ENCODE results near the gene XIRP1. TPM values are rescaled to one million over a fixed set of nuclear protein-coding genes. Genes with fewer than 3 reads are reported as not detected.

Gene XIRP1
- total and polyA plus RNA-seq, 2 experiments from 2014 or later: not detected

DNA sequence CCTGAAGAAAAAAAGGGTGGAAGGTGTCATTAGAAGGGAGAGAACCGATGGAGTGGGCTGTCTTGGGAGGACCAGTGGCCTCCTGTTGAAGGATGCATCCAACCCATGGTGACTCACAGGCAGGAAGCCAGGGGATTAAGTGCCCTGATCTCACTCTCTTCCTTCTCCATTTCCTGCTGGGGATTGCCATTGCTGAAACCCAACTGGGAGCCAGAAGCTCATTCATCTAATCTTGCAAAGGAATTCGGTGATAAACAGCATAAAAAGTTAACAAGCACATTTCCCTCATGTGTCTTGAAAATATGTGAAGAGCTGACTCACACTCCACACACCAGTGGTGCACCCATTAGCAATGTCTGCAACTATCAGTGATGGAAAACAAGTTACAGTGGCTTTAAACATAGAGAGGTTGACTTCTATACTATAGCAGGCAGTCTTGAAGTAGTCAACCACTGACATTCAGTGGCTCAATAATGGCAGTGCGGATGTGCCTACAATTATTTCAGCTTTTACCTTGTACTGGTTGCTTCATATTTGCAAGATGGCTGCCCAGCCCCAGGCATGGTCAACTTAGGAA, 26.2 kb downstream of the XIRP1 start (continued):
- TF ChIP-seq, protein P1, sequence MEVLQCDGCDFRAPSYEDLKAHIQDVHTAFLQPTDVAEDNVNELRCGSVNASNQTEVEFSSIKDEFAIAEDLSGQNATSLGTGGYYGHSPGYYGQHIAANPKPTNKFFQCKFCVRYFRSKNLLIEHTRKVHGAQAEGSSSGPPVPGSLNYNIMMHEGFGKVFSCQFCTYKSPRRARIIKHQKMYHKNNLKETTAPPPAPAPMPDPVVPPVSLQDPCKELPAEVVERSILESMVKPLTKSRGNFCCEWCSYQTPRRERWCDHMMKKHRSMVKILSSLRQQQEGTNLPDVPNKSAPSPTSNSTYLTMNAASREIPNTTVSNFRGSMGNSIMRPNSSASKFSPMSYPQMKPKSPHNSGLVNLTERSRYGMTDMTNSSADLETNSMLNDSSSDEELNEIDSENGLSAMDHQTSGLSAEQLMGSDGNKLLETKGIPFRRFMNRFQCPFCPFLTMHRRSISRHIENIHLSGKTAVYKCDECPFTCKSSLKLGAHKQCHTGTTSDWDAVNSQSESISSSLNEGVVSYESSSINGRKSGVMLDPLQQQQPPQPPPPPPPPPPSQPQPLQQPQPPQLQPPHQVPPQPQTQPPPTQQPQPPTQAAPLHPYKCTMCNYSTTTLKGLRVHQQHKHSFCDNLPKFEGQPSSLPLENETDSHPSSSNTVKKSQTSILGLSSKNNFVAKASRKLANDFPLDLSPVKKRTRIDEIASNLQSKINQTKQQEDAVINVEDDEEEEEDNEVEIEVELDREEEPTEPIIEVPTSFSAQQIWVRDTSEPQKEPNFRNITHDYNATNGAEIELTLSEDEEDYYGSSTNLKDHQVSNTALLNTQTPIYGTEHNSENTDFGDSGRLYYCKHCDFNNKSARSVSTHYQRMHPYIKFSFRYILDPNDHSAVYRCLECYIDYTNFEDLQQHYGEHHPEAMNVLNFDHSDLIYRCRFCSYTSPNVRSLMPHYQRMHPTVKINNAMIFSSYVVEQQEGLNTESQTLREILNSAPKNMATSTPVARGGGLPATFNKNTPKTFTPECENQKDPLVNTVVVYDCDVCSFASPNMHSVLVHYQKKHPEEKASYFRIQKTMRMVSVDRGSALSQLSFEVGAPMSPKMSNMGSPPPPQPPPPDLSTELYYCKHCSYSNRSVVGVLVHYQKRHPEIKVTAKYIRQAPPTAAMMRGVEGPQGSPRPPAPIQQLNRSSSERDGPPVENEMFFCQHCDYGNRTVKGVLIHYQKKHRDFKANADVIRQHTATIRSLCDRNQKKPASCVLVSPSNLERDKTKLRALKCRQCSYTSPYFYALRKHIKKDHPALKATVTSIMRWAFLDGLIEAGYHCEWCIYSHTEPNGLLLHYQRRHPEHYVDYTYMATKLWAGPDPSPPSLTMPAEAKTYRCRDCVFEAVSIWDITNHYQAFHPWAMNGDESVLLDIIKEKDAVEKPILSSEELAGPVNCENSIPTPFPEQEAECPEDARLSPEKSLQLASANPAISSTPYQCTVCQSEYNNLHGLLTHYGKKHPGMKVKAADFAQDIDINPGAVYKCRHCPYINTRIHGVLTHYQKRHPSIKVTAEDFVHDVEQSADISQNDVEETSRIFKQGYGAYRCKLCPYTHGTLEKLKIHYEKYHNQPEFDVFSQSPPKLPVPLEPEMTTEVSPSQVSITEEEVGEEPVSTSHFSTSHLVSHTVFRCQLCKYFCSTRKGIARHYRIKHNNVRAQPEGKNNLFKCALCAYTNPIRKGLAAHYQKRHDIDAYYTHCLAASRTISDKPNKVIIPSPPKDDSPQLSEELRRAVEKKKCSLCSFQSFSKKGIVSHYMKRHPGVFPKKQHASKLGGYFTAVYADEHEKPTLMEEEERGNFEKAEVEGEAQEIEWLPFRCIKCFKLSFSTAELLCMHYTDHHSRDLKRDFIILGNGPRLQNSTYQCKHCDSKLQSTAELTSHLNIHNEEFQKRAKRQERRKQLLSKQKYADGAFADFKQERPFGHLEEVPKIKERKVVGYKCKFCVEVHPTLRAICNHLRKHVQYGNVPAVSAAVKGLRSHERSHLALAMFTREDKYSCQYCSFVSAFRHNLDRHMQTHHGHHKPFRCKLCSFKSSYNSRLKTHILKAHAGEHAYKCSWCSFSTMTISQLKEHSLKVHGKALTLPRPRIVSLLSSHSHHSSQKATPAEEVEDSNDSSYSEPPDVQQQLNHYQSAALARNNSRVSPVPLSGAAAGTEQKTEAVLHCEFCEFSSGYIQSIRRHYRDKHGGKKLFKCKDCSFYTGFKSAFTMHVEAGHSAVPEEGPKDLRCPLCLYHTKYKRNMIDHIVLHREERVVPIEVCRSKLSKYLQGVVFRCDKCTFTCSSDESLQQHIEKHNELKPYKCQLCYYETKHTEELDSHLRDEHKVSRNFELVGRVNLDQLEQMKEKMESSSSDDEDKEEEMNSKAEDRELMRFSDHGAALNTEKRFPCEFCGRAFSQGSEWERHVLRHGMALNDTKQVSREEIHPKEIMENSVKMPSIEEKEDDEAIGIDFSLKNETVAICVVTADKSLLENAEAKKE (CRISPR knock-in tag; IDR thresholded peaks at IDR 0.05): no peak
- no peak for TF ChIP-seq POLR2AphosphoS5 (IDR thresholded peaks at IDR 0.05; ENCODE audit: low read depth)
- TF ChIP-seq ZNF114 (CRISPR knock-in tag; IDR thresholded peaks at IDR 0.05): no peak
- TF ChIP-seq, protein P2, sequence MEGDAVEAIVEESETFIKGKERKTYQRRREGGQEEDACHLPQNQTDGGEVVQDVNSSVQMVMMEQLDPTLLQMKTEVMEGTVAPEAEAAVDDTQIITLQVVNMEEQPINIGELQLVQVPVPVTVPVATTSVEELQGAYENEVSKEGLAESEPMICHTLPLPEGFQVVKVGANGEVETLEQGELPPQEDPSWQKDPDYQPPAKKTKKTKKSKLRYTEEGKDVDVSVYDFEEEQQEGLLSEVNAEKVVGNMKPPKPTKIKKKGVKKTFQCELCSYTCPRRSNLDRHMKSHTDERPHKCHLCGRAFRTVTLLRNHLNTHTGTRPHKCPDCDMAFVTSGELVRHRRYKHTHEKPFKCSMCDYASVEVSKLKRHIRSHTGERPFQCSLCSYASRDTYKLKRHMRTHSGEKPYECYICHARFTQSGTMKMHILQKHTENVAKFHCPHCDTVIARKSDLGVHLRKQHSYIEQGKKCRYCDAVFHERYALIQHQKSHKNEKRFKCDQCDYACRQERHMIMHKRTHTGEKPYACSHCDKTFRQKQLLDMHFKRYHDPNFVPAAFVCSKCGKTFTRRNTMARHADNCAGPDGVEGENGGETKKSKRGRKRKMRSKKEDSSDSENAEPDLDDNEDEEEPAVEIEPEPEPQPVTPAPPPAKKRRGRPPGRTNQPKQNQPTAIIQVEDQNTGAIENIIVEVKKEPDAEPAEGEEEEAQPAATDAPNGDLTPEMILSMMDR (conservative IDR thresholded peaks at IDR 0.05; ENCODE audit: low read depth in 2 of 2): no peak
- no peak for TF ChIP-seq EZH2phosphoT487 (IDR thresholded peaks at IDR 0.05; ENCODE audit: unreplicated experiment)
- no peak for TF ChIP-seq ZNF331 (CRISPR knock-in tag; IDR thresholded peaks at IDR 0.05; ENCODE audit: low read depth)
- TF ChIP-seq, protein P3, sequence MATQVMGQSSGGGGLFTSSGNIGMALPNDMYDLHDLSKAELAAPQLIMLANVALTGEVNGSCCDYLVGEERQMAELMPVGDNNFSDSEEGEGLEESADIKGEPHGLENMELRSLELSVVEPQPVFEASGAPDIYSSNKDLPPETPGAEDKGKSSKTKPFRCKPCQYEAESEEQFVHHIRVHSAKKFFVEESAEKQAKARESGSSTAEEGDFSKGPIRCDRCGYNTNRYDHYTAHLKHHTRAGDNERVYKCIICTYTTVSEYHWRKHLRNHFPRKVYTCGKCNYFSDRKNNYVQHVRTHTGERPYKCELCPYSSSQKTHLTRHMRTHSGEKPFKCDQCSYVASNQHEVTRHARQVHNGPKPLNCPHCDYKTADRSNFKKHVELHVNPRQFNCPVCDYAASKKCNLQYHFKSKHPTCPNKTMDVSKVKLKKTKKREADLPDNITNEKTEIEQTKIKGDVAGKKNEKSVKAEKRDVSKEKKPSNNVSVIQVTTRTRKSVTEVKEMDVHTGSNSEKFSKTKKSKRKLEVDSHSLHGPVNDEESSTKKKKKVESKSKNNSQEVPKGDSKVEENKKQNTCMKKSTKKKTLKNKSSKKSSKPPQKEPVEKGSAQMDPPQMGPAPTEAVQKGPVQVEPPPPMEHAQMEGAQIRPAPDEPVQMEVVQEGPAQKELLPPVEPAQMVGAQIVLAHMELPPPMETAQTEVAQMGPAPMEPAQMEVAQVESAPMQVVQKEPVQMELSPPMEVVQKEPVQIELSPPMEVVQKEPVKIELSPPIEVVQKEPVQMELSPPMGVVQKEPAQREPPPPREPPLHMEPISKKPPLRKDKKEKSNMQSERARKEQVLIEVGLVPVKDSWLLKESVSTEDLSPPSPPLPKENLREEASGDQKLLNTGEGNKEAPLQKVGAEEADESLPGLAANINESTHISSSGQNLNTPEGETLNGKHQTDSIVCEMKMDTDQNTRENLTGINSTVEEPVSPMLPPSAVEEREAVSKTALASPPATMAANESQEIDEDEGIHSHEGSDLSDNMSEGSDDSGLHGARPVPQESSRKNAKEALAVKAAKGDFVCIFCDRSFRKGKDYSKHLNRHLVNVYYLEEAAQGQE (IDR thresholded peaks at IDR 0.05; ENCODE audit: unreplicated experiment): no peak
- TF ChIP-seq JUNB (IDR thresholded peaks at IDR 0.05; ENCODE audit: unreplicated experiment): no peak
- TF ChIP-seq CREB1 (CRISPR knock-in tag; IDR thresholded peaks at IDR 0.05; ENCODE audit: low read depth): no peak
- no peak for TF ChIP-seq NANOG (IDR thresholded peaks at IDR 0.05; ENCODE audit: borderline replicate concordance)

Data from GM23338 (cell line).